OCI-LY1 (cell line): Measurements from ENCODE around the gene NTF3.

Experiments
- H2AFZ ChIP-seq: fragments of 200-600 bp; sonication (generic), shearing (Covaris generic); 2 replicates; pipeline ENCODE4 v1.6.0; 2014; ENCODE audit warnings: antibody characterized with exemption, mild to moderate bottlenecking, low read length
- H3F3A ChIP-seq: fragments of 200-600 bp; sonication (generic), shearing (Covaris generic); 2 replicates; pipeline ENCODE4 v1.6.0; 2014; ENCODE audit warnings: mild to moderate bottlenecking, antibody characterized with exemption, low read length, moderate library complexity; ENCODE audit not compliant: insufficient read depth
- H3K27ac ChIP-seq: fragments of 200-600 bp; sonication (generic); 2 replicates; pipeline ENCODE4 v1.5.1; 2014; ENCODE audit warnings: low read length, mixed run types, mild to moderate bottlenecking, low read depth; ENCODE audit not compliant: poor library complexity, severe bottlenecking
- H3K27me3 ChIP-seq: fragments of 200-600 bp; sonication (generic); 2 replicates; pipeline ENCODE4 v1.6.0; 2014; ENCODE audit warnings: antibody characterized with exemption, mild to moderate bottlenecking, low read length, moderate library complexity; ENCODE audit not compliant: insufficient read depth
- H3K36me3 ChIP-seq: fragments of 200-600 bp; sonication (generic); 2 replicates; pipeline ENCODE4 v1.6.1; 2014; ENCODE audit warnings: mild to moderate bottlenecking, antibody characterized with exemption, low read length, moderate library complexity, mixed read lengths; ENCODE audit not compliant: insufficient read depth
- H3K4me1 ChIP-seq: fragments of 200-600 bp; sonication (generic); 2 replicates; pipeline ENCODE4 v1.5.1; 2014; ENCODE audit warnings: mild to moderate bottlenecking, low read length, moderate library complexity; ENCODE audit not compliant: insufficient read depth, severe bottlenecking
- H3K4me2 ChIP-seq: fragments of 200-600 bp; sonication (generic), shearing (Covaris generic); 2 replicates; pipeline ENCODE4 v1.6.1; 2014; ENCODE audit warnings: low read length
- H3K4me3 ChIP-seq: fragments of 200-600 bp; sonication (generic); 2 replicates; pipeline ENCODE4 v1.5.1; 2014; ENCODE audit warnings: low read length, low read depth, mild to moderate bottlenecking, mixed read lengths; ENCODE audit not compliant: poor library complexity, severe bottlenecking
- H3K79me2 ChIP-seq: fragments of 200-600 bp; shearing (Covaris generic); 2 replicates; pipeline ENCODE4 v1.6.1; 2016; ENCODE audit warnings: mixed run types, low read length, mixed read lengths; ENCODE audit not compliant: insufficient read depth
- H3K9ac ChIP-seq: fragments of 200-600 bp; sonication (generic), shearing (Covaris generic); 2 replicates; pipeline ENCODE4 v1.6.1; 2014; ENCODE audit warnings: mild to moderate bottlenecking, low read length, mixed read lengths
- H3K9me2 ChIP-seq: fragments of 200-600 bp; sonication (generic), shearing (Covaris generic); 2 replicates; pipeline ENCODE4 v1.6.1; 2014; ENCODE audit warnings: low read depth, mild to moderate bottlenecking, low read length, mixed read lengths
- H3K9me3 ChIP-seq: fragments of 200-600 bp; shearing (Covaris generic); 2 replicates; pipeline ENCODE4 v1.6.1; 2014; ENCODE audit warnings: low read length, mixed read lengths
- H4K20me1 ChIP-seq: fragments of 200-600 bp; sonication (generic), shearing (Covaris generic); 2 replicates; pipeline ENCODE4 v1.6.0; 2016; ENCODE audit warnings: mild to moderate bottlenecking, low read length; ENCODE audit not compliant: insufficient read depth
- EZH2 ChIP-seq: fragments of 200-600 bp; sonication (generic), shearing (Covaris generic); IDR thresholded peaks from 2 replicates; pipeline ENCODE4 v1.8.0; 2017; ENCODE audit warnings: borderline replicate concordance, mixed run types, mild to moderate bottlenecking, antibody characterized with exemption, low read length, moderate library complexity, mixed read lengths
- TF ChIP-seq, protein P1 (sequence below): fragments of 200-600 bp; sonication (generic), shearing (Covaris generic); IDR thresholded peaks from 2 replicates; pipeline ENCODE4 v1.5.1; 2017; ENCODE audit warnings: mild to moderate bottlenecking, antibody characterized with exemption, low read length, moderate library complexity, mixed read lengths

NTF3 gene

DNA sequence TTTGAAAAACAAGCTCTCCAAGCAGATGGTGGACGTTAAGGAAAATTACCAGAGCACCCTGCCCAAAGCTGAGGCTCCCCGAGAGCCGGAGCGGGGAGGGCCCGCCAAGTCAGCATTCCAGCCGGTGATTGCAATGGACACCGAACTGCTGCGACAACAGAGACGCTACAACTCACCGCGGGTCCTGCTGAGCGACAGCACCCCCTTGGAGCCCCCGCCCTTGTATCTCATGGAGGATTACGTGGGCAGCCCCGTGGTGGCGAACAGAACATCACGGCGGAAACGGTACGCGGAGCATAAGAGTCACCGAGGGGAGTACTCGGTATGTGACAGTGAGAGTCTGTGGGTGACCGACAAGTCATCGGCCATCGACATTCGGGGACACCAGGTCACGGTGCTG is 62.4 kb downstream of the NTF3 start:
- Histone ChIP-seq H3F3A (no peaks in the 10 kb centered on the region), H3K36me3 (no peaks in the 10 kb centered on the region), H4K20me1 (no peaks in the 10 kb centered on the region), H2AFZ (no peak overlapping the region), H3K9ac (no peak overlapping the region), H3K79me2 (no peaks in the 10 kb centered on the region), H3K27ac (no peak overlapping the region), H3K9me3 (no peaks in the 10 kb centered on the region), H3K4me1 (no peaks in the 10 kb centered on the region), H3K4me3 (no peak overlapping the region), H3K27me3 (0 out of 2 replicates have a peak, but pooled peaks cover 3% of the 10 kb centered on the region), H3K4me2 (no peak overlapping the region), H3K9me2 (no peaks in the 10 kb centered on the region)
- TF ChIP-seq, protein P1, sequence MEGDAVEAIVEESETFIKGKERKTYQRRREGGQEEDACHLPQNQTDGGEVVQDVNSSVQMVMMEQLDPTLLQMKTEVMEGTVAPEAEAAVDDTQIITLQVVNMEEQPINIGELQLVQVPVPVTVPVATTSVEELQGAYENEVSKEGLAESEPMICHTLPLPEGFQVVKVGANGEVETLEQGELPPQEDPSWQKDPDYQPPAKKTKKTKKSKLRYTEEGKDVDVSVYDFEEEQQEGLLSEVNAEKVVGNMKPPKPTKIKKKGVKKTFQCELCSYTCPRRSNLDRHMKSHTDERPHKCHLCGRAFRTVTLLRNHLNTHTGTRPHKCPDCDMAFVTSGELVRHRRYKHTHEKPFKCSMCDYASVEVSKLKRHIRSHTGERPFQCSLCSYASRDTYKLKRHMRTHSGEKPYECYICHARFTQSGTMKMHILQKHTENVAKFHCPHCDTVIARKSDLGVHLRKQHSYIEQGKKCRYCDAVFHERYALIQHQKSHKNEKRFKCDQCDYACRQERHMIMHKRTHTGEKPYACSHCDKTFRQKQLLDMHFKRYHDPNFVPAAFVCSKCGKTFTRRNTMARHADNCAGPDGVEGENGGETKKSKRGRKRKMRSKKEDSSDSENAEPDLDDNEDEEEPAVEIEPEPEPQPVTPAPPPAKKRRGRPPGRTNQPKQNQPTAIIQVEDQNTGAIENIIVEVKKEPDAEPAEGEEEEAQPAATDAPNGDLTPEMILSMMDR, result no peak
- no peak for TF ChIP-seq EZH2

DNA sequence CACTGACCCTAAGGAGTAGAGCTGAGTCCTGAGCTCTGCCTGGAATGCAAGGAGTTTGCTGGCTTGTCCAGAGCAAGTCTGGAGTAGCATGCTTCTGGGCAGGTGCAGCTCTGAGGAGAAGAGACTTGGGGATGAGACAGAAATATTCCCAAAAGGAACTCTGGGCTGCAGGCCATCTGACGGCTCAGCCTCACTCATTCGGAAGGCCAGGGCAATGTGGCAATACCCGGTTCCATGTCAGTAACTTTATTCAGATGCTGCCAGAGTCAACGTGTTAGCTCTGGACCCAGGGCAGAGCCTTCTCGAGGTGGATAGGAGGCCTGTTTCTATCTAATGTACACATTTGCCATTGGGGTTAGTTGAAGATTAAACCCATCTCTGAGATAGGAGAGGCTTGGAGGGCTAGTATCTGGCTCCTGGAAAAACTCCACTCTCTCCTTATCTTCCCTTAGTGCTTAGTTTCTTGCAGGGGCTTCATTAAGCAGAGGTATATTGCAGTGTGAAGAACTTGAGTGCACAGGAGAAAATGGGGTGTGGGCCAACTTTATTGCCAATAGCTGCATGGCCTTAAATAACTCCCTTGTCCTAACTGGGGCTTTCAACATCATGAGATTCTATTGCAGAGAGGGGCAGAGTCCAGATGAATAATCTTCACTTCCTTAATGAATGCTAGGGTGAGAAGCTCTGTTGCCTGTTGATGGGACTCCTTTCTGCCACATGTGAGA is 65.6 kb downstream of the NTF3 start:
- Histone ChIP-seq H3K27ac (no peak overlapping the region), H4K20me1 (no peaks in the 10 kb centered on the region), H3F3A (no peaks in the 10 kb centered on the region), H2AFZ (no peak overlapping the region), H3K9me2 (no peaks in the 10 kb centered on the region), H3K4me1 (no peaks in the 10 kb centered on the region), H3K9ac (no peak overlapping the region), H3K4me2 (no peak overlapping the region), H3K9me3 (no peaks in the 10 kb centered on the region), H3K4me3 (no peak overlapping the region), H3K79me2 (no peaks in the 10 kb centered on the region), H3K36me3 (no peaks in the 10 kb centered on the region), H3K27me3 (0 out of 2 replicates have a peak, but pooled peaks cover 3% of the 10 kb centered on the region)
- TF ChIP-seq, protein P1, result no peak
- no peak for TF ChIP-seq EZH2

DNA sequence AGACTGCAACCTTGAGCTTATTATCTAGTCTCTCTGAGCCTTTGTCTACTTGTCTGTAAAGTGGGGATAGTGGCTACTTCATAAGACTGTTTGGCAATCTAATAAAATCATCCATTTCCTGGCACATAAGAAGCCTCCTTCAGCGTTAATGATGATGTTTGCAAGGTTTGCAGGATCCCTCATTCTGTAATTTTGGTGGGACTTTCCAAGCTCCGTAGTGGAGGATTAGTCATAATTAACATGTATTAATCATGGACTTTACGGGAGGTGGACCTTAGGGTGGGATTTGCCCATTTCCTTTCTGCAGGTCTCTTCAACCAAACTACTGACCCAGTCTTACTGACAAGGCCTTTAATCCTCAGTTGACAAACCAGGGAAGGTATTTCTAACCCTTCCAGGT is 66.2 kb downstream of the NTF3 start:
- Histone ChIP-seq H3K79me2 (no peaks in the 10 kb centered on the region), H3K4me2 (no peak overlapping the region), H3K9ac (no peak overlapping the region), H3K4me1 (no peaks in the 10 kb centered on the region), H3K27me3 (0 out of 2 replicates have a peak, but pooled peaks cover 3% of the 10 kb centered on the region), H3K36me3 (no peaks in the 10 kb centered on the region), H3F3A (no peaks in the 10 kb centered on the region), H3K9me3 (no peaks in the 10 kb centered on the region), H4K20me1 (no peaks in the 10 kb centered on the region), H3K27ac (no peak overlapping the region), H3K4me3 (no peak overlapping the region), H3K9me2 (no peaks in the 10 kb centered on the region), H2AFZ (no peak overlapping the region)
- TF ChIP-seq EZH2, result no peak

DNA sequence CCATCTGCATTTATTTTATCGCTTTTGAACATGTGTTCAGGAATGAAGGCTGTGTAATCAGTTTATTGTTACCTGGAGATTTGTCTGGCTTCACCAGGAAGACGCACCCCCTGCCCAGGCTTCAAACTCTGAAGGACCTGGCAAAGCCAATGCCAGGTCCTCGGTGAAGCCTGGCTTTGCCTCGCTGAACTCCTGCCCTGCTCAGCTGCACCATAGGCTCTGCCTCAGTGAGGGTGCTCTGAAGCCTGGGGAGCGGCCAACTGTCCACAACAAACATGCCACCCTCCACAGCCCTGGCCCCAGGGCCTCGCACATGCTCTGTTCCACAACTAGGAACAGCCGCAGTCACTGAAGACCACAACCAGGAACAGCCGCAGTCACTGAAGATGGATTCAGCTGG is 66.9 kb downstream of the NTF3 start:
- Histone ChIP-seq H3K27me3 (0 out of 2 replicates have a peak, but pooled peaks cover 3% of the 10 kb centered on the region), H3F3A (no peaks in the 10 kb centered on the region), H3K4me3 (no peak overlapping the region), H3K9me2 (no peaks in the 10 kb centered on the region), H3K79me2 (no peaks in the 10 kb centered on the region), H3K36me3 (no peaks in the 10 kb centered on the region), H2AFZ (no peak overlapping the region), H3K27ac (no peak overlapping the region), H3K9ac (no peak overlapping the region), H3K4me2 (no peak overlapping the region), H4K20me1 (no peaks in the 10 kb centered on the region), H3K9me3 (no peaks in the 10 kb centered on the region), H3K4me1 (no peaks in the 10 kb centered on the region)
- TF ChIP-seq EZH2, result no peak
